GF-D8 (cell line): ENCODE measurements around the gene CEP112.
"Not testable (repeated sequence)": the region's sequence is repeated elsewhere in the genome, so short reads cannot be mapped to it uniquely, and the experiment has no call there.

Source experiments
- DNase-seq: peaks from one replicate; lab custom pipeline; 2025; lab: John Stamatoyannopoulos, UW

Gene CEP112

GRCh38 chr17:65776890-65777289 lies 415.0 kb downstream of the CEP112 start:
- DNase-seq: no peak

GRCh38 chr17:65774787-65775186 lies 417.1 kb downstream of the CEP112 start:
- no peak for DNase-seq

- no peak for DNase-seq
Measured at GRCh38 chr17:65772989-65773388, 418.9 kb downstream of the CEP112 start.

- DNase-seq: no peak
Measured at GRCh38 chr17:65771704-65772103, 420.2 kb downstream of the CEP112 start.

- no peak for DNase-seq
Measured at GRCh38 chr17:65763786-65764185, 428.1 kb downstream of the CEP112 start.

- no peak for DNase-seq
Measured at GRCh38 chr17:65762973-65763372, 429.0 kb downstream of the CEP112 start.

GRCh38 chr17:65759532-65759931 lies 432.4 kb downstream of the CEP112 start:
- no peak for DNase-seq

GRCh38 chr17:65756760-65757159 lies 435.2 kb downstream of the CEP112 start:
- DNase-seq: no peak

GRCh38 chr17:65755799-65756198 lies 436.1 kb downstream of the CEP112 start:
- no peak for DNase-seq

GRCh38 chr17:65754630-65755029 lies 437.3 kb downstream of the CEP112 start:
- DNase-seq: no peak

GRCh38 chr17:65754081-65754480 lies 437.9 kb downstream of the CEP112 start:
- DNase-seq: no peak

- no peak for DNase-seq
Measured at GRCh38 chr17:65753348-65753747, 438.6 kb downstream of the CEP112 start.

- DNase-seq: no peak
Measured at GRCh38 chr17:65751263-65751662, 440.7 kb downstream of the CEP112 start.

GRCh38 chr17:65750631-65751115 lies 441.3 kb downstream of the CEP112 start:
- DNase-seq: no peak

- no peak for DNase-seq
Measured at GRCh38 chr17:65750166-65750565, 441.8 kb downstream of the CEP112 start.

- DNase-seq: no peak
Measured at GRCh38 chr17:65749479-65749878, 442.5 kb downstream of the CEP112 start.

- DNase-seq: no peak
Measured at GRCh38 chr17:65745241-65745640, 446.7 kb downstream of the CEP112 start.

GRCh38 chr17:65743308-65743655 lies 448.7 kb downstream of the CEP112 start:
- no peak for DNase-seq

GRCh38 chr17:65742403-65743307 lies 449.3 kb downstream of the CEP112 start:
- DNase-seq: no peak

GRCh38 chr17:65741710-65742109 lies 450.2 kb downstream of the CEP112 start:
- DNase-seq: no peak

GRCh38 chr17:65739034-65739433 lies 452.9 kb downstream of the CEP112 start:
- no peak for DNase-seq

GRCh38 chr17:65737451-65737850 lies 454.5 kb downstream of the CEP112 start:
- DNase-seq: no peak

GRCh38 chr17:65733314-65733713 lies 458.6 kb downstream of the CEP112 start:
- no peak for DNase-seq

- not testable (repeated sequence) for DNase-seq
Measured at GRCh38 chr17:65732667-65733066, 459.3 kb downstream of the CEP112 start.
